HG02938 (cell line): ENCODE data around the gene SUPT4H1.
"Not testable (repeated sequence)": the region's sequence is repeated elsewhere in the genome, so short reads cannot be mapped to it uniquely, and the experiment has no call there.

Source experiments
- ATAC-seq: cut with Tn5 transposase; IDR thresholded peaks from one replicate; pipeline ENCODE4 v1.9.1; 2021; ENCODE audit warnings: mild to moderate bottlenecking, moderate library complexity; ENCODE audit not compliant: unreplicated experiment

The SUPT4H1 gene

DNA sequence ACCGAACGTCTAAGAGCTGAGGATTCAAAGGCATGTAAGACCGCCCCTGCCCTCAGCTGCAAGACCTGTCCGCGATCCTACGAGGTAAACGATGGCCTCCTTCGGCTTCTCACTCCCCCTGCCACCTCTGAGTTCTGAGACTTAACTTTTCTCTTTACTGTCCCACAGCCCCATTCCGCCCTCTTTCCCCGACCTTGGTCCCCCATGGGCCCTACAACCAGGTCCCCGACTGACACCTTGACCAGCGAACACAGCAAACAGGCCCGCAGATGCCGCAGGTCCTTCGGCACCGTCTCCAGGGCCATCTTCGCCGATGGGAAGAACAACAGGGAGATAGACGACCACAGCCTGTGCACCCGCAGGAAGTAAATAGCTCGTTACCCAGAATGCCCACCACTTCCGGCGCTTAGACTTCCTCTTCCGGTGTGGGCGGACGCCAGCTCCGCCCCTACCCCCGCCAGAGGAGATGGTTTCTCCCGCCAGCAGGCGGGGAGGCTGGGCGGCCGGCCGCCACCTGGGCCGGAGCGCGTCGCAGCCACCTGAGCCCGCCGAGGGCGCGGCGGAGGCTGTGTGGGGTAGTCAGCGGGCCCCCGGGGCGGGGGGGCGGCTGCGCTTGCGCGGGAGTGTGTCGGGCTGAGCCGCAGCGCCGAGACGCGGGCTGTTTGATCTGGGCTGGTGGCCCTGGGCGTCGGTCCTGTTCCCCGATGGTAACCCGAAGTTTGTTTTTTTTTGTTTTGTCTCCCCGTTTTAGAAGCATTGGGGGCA lies at the start of gene SUPT4H1:
TSS of gene SUPT4H1 (minus strand) at position 371 of the 765 bp plus-strand sequence. CDS start at position 305, 66 bp downstream.
- ATAC-seq = peak; percentile 77

DNA sequence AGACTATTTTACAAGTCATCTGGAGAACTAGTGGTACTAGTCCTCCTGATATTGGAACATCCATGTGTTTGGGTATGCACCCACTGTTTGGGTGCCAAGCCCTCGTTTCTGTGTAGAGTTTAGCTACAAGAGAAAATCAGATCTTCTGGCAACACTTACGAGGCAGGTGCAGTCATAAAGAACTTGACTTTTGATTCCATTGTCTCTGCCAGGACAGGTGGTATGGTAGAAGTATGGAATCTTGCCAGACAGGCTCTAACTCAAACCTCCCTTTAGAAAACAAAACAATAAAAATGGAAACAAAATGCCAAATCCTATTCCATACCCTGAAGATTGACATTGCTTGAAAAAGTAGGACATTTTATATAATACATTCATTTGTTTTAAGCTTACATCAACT lies 49.3 kb upstream of the SUPT4H1 start:
- ATAC-seq = no peak

DNA sequence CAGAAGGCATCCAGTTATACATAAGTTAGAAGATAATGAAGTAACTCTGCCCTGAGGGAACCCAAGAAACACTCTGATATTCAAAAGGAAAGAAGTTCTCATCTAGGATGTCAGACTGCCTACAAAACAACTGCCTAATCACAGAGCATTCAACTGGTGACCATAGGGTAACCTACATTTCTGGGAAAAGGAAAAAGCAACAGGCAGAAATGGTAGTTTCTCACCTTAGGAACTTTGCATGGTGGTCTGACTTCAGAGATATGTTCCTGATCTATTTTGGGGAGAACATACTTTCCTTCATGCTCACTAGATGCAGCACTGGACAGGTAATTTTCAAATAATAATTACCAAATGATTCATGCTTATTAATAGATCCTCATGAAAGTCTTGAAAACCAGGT lies 48.8 kb upstream of the SUPT4H1 start:
- ATAC-seq = no peak

DNA sequence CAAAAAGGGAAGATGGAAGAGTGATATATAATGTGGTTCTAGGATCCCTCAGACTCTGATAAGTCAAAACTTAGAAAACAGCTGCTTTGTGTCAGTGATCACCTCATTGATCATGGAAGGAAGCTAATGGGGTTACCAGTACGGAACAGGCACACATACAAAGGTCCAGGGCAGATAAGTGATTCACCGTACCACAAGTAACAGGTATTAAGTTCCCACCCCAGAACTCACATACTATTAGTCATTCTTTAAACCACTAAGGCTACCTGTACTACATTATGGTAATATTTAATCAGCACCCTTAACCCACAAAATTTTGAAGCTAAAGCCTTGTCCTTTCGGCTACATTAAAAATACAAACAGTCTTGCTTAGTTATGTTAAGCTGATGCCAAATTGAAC lies 48.0 kb upstream of the SUPT4H1 start:
- no peak for ATAC-seq

DNA sequence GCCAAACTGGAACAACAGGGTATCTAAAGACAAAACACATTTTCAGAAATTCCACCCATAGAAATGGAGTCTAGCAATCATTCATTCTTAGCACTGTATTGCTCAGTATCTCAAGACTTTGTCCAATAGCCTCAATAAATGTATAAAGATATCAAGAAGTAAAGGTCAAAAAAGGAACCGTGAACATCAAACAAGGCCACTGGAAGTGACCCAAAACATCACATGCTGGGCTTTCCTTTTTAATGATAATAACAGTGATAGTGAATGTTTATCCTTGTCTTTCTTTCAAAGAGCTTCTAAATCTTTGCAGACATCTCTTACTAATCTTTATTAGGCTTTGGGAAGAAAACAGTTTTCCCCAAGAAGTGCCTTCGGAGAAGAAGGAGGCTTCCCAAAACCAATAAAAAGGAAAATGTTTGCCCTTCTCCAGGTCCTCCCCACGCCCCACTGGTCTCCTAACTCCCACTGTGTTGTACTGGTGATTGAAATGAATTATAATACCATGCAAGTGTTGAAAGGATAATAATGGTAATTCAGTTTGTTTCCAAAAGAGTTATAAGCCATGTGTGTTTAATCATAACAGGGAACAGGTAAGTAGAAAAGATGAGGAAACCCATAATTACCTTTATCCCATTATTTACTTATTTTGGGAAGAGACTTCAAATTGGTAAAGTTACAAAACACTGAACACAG lies 46.7 kb upstream of the SUPT4H1 start:
- ATAC-seq = no peak

DNA sequence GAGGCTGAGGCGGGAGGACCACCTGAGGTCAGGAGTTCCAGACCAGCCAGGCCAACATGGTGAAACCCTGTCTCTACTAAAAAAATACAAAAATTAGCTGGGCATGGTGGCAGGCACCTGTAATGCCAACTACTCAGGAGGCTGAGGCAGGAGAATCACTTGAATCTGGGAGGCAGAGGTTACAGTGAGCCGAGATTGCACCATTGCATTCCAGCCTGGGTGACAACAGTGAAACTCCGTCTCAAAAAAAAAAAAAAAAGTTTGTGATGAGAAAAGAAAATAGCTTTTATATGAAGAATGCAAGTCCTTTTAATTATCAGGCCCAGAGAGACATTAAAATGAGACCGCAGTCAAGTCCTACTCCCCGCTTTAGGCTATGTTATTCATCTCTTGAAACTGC lies 45.4 kb upstream of the SUPT4H1 start:
- ATAC-seq = not testable (repeated sequence)

DNA sequence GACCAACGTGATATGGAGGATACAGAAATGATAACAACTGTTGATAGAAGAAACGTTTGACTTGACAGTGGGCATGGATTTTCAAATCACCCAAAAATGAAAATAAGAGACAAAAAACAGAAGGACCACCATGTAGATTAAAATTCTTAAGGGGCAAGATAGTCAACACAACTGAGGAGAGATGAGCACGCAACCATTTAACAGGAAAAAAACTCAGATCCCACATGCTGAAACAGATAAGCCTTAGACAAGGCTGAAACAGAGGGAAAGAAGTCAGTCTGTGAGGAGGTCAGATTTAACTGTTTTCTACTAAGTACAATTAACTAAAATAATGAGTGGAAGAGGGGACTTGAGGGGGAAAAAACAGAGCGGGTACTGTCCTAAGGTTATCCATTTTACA lies 44.2 kb upstream of the SUPT4H1 start:
- ATAC-seq = no peak

DNA sequence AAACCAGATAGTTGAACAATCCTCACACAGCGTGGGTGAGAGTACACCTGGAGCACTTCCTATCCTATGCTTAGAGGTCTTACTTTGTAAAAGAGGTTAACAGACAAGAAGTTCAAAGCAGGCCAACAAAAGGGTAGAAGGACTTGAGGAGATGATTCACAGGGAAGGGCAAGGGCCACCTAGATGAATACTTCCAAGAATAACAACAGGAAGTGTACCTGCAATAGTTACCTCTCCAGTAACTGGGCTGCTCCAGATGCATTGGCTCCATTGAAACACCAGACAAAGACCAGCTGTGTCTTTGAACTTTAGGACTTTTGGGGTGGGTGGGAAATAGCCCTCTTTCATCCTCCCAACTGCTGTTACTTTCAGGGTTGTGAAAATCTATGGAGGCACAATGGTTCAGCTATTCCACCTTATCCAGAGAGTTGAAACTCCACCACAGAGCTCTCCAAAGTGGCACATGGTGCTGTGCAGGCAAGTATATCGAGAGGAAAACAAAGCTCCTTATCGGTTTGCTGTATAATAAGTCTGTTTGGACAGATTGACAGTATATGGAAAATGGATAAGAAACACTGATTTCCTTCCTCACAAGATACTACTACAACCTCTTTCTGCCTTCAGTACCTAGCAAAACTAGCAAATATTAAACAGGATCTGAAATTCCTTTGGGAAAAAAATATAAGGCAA lies 42.7 kb upstream of the SUPT4H1 start:
- no peak for ATAC-seq

DNA sequence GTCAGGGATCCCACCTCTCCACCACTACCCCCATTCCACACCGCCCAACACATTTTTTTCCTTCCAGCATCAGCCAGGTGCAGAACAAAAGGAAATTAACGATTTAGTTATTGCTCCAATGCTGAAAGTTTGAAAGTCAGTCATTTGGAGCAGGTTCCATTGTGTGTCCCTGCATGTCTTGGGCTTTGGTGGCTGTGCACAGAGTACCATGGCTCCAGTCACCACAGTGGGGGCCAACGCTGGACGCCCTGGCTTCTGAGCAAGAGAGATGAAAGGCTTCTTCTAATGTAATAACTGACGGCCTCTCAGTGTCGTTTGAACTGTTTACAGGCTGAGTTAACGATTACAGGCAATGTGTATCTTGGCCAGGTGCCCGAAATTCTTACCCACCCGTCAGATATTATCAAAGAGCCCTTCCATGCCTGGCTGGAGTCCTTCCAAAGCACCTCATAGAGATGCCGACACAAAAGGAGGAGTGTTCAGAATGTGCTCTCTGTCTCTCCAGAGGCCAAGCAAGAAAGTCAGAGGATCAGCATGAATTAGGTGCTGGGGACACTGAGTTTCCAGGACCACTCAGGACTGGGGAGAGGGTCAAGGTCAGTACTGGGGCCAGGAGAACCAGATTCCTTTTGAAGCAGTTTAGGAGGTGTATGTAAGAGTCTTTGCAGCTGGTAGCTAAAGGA lies 39.4 kb upstream of the SUPT4H1 start:
- ATAC-seq = no peak

DNA sequence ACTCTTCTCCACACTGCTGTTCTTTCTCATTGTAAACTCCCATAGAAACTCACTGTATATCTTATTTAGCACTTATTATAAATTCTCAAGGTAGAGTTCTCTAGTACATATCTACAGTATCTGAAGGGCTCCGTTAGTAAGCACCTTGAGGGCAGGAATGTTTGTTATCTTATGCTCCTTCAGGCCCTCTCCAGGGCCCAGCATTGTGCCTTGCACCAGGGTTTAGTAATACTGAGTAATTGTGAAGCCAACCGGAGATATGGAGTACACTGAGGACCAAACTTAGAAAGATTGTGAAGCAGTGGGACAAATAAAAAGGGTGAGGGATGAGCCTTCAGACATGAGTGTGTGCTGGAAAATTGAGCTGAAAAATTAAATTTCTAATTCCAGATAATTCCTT lies 38.9 kb upstream of the SUPT4H1 start:
- no peak for ATAC-seq

DNA sequence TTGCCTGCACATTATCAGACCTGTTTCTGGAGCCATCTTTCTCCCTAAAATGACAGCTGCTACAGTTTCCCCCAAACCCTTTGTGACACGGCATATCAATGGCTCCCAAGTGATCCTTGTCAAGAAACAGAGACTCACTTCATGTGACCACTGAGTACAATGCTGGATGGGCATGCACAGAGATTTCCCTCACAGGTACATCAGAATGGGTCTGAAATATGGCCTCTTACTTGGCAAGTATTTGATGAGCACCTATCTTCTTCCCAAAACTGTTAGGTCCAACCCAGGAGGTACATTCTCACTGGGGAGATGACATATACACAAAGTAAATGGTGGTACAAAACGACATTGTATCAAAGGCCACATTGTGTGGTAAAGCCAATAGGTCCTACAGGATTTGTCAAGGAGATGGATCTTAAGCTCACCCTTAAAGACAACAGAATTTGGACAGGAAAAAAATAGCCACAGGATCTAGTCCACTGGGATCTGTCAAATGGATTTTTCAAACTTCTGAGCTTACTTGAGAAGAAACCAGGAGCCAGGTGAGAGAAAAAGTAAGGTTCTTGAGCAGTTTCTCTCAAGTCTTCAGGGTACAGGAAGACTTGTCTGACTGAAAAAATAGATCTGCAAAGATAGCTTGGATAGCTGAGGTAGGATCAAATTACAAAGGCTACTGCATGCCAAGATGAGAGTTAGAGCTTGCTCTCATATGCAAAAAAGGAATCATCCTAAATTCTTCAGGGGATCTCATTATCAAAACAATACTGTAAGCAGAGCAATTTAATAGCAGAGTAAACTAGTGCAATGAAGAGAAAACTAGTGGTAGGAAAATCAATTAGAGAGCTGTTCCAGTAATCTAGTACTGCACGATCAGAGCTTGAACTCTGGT lies 36.5 kb upstream of the SUPT4H1 start:
- no peak for ATAC-seq

DNA sequence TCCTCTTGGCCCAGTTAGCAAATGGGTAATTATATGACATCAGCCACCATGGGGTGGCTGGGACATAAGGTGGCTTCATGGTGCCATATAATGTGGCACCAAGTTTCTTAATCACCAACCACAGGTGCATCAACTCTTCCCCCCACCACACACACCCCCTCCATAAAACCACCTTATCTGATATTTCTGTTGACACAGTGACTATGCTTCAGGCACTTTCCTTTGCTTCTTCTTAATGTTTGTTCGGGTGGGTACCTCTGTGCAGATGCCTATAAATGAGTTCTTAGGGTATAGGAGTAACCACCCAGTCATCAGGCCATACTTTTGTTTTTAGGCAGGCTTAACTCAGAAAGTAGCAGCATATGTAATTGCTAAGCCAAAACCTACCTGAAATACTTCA lies 35.8 kb upstream of the SUPT4H1 start:
- ATAC-seq = no peak

DNA sequence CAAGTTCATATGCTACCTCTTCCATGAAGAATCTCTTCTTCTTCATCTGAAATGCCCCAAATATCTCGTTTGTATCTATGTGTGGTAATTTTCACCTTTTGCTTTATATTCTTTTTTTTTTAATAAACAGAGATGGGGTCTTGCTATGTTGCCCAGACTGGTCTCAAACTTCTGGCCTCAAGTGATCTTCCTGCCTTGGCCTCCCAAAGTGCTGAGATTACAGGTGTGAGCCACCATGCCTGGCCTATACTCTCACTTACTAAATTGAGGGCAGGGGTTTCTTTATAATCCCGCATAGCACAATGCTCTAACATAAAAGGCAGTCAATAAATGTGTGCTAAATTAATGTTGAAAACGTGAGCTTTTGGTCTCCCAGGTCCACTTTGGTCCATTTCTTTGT lies 34.7 kb upstream of the SUPT4H1 start:
- no peak for ATAC-seq

DNA sequence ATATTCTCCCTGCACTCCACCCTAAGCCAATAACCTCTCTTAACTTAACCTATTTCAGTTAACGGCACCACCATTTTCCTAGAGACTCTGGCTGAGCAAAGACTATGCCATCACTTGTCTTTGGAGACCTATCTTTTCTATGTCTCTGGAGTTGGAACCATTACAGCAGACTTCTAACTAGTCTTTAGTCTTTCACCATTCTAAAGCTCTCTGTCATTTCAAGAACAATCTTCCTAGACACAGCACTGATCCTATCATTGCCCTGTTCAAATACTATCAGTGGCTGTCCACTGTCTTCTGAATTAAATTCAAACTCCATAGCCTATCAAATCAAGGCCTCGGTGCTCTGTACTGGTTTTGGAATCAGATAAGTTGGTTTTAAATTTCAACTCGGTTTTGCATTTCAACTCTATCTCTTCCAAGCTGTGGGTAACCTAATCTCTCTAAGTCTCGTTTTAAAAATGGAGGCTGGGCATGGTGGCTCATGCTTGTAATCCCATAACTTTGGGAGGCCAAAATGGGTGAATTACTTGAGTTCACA lies 33.4 kb upstream of the SUPT4H1 start:
- ATAC-seq = no peak

DNA sequence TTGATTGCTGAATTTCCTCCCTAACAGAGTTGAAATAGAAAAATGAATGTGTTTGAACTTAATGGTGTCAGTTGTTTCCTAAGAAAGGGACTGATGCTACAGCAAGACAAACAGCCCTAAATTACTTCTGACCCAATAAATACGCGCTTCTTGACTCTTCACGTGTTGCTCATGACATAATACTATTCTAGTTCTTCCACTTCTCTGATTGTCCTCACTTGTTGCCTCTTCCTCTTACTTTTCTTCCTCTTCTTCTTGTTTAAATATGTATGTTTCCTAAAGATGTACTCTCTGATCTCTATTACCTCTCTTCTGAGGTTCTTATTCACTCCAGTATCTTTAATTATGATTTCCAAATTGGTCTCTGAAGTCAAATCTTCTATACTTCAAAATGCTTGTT lies 32.9 kb upstream of the SUPT4H1 start:
- ATAC-seq = no peak

DNA sequence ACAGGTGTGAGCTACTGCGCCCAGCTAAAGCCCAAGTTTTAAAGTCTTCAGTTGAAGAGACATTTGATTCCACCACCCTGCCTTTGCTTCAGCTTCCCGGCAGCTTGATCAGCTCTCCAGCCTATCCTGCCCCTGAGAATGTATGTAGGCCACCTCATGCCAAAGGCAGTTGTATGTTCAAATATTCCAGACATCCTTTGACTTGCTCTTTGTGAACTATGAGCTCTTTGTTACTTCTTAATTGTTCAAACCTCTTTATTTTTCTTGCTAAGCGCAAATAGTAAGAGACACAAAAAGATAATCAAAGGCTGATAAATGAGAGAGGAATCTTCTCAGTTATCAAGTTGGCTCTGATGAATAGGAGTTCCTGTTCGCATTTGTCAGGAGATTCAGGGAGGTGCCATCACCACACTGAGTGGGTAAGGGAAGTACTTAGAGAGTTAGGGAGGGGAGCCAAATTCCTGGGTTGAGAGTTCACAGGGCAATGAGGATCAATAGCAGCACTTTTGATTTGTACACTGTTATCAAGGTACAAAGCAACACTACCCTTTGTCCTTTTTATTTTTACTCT lies 32.0 kb upstream of the SUPT4H1 start:
- no peak for ATAC-seq

DNA sequence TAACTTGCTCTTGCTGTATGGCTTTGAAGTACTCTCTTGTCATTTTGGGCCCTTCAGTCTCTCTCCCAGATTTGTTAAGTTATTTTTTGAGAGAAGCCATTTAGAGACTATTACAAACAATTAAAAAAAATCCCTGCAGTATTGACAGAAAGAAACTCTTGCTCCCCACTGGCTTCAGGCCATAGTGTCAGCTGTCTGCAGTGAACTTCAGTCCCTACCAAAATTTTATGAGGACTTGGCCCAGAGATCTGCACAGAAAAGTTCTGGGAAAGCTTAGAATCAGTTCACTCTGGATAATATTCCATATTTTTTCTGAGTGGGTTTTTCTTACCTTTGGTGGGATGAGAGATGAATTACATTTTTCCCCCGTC lies 30.9 kb upstream of the SUPT4H1 start:
- ATAC-seq = no peak

DNA sequence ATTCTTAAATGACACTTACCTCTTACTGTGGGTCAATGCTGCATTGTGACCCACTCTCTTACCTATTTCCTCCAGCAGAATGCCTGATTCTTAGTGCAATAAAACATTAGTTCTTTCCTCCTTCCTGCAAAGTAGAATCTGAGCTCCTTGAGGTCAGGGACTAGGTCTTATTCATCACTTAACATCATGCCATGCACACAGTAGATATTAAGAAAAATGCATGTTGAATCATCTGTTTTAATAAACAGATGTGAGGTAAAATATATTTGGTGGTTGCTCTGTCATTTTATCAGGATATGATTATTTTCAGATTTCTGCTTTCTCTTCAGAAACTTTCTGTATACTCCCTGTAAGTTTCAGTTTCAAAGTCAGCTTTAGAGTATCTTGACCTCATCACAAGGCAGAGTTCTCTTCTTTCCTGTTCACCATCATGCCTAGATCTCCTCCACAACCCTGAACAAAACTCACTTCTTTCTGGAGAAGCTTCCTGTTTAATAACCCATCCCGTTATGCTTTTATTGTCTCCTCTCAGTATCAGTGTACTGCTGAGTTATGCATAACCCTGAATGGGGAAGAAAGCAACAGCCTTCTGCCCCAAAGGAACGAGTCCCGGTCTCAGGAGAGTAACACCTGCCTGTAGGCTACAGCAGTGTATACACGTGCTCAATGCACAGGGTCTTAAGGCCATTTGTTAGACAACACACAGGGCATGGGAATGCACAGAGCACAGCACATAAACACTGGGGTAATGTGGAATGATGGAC lies 30.3 kb upstream of the SUPT4H1 start:
- ATAC-seq = no peak
